ENCODE data around the gene C16orf96. TPM values are rescaled to one million over a fixed set of nuclear protein-coding genes. Genes with fewer than 3 reads are reported as not detected.

C16orf96 gene
- total RNA-seq, 1 experiment from 2014 or later: not detected

GRCh38 chr16:4615384-4616046 lies 59.4 kb downstream of the C16orf96 start:
- Histone ChIP-seq H3K27ac (peak overlapping the region; percentile 66), H3K36me3 (peaks cover 16% of the 10 kb centered on the region), H3K9me3 (replicated peaks) (peaks cover 4% of the 10 kb centered on the region; the same call in 1 of the 2 replicates), H3K4me1 (replicated peaks) (peaks cover 32% of the 10 kb centered on the region), H3K4me3 (peak overlapping the region; percentile 97; the same call in 1 of the 2 replicates), H3K27me3 (replicated peaks) (no peaks in the 10 kb centered on the region)
- DNase-seq (ENCODE audit: low read depth in 1 of 2, low spot score in 2 of 2): no peak

- Histone ChIP-seq H3K27me3 (replicated peaks) (no peaks in the 10 kb centered on the region), H3K9me3 (replicated peaks) (peaks cover 4% of the 10 kb centered on the region; the same call in 1 of the 2 replicates), H3K27ac (peak overlapping the region; percentile 60), H3K4me3 (peak overlapping the region; percentile 29), H3K36me3 (peaks cover 14% of the 10 kb centered on the region), H3K4me1 (replicated peaks) (peaks cover 32% of the 10 kb centered on the region)
- DNase-seq (ENCODE audit: low read depth in 1 of 2, low spot score in 2 of 2): peak; percentile 94 to 100
Measured at GRCh38 chr16:4616047-4616811, 60.1 kb downstream of the C16orf96 start.

- H3K4me1 ChIP-seq (replicated peaks): peaks cover 32% of the 10 kb centered on the region
- H3K27ac ChIP-seq: no peak overlapping the region
- no peaks in the 10 kb centered on the region for H3K27me3 ChIP-seq (replicated peaks)
- peaks cover 4% of the 10 kb centered on the region; the same call in 1 of the 2 replicates for H3K9me3 ChIP-seq (replicated peaks)
- H3K36me3 ChIP-seq: peaks cover 13% of the 10 kb centered on the region
- DNase-seq (ENCODE audit: low read depth in 1 of 2, low spot score in 2 of 2): no peak
- H3K4me3 ChIP-seq: no peak overlapping the region
Measured at GRCh38 chr16:4617880-4618279, 61.7 kb downstream of the C16orf96 start.

- no peak overlapping the region for H3K4me3 ChIP-seq
- no peaks in the 10 kb centered on the region for H3K27me3 ChIP-seq (replicated peaks)
- no peak for DNase-seq (ENCODE audit: low read depth in 1 of 2, low spot score in 2 of 2)
- H3K27ac ChIP-seq: no peak overlapping the region
- peaks cover 8% of the 10 kb centered on the region for H3K36me3 ChIP-seq
- H3K9me3 ChIP-seq (replicated peaks): peaks cover 3% of the 10 kb centered on the region; the same call in 1 of the 2 replicates
- H3K4me1 ChIP-seq (replicated peaks): peaks cover 23% of the 10 kb centered on the region
Measured at GRCh38 chr16:4618645-4619418, 62.7 kb downstream of the C16orf96 start.

GRCh38 chr16:4623593-4623992 lies 67.5 kb downstream of the C16orf96 start:
- peaks cover 17% of the 10 kb centered on the region; the same call in 1 of the 2 replicates for H3K36me3 ChIP-seq
- DNase-seq (ENCODE audit: low read depth in 1 of 2, low spot score in 2 of 2): no peak
- peaks cover 9% of the 10 kb centered on the region for H3K4me1 ChIP-seq (replicated peaks)
- no peak overlapping the region for H3K27ac ChIP-seq
- H3K4me3 ChIP-seq: no peak overlapping the region
- no peaks in the 10 kb centered on the region for H3K27me3 ChIP-seq (replicated peaks)
- H3K9me3 ChIP-seq (replicated peaks): no peaks in the 10 kb centered on the region

- DNase-seq (ENCODE audit: low read depth in 1 of 2, low spot score in 2 of 2): peak; percentile 97 to 98
- H3K27me3 ChIP-seq (replicated peaks): no peaks in the 10 kb centered on the region
- H3K9me3 ChIP-seq (replicated peaks): no peaks in the 10 kb centered on the region
- peaks cover 9% of the 10 kb centered on the region for H3K4me1 ChIP-seq (replicated peaks)
- peak within 1 kb of the TSS; percentile 93 for H3K4me3 ChIP-seq
- peaks cover 17% of the 10 kb centered on the region; the same call in 1 of the 2 replicates for H3K36me3 ChIP-seq
- peak within 1 kb of the TSS; percentile 79 for H3K27ac ChIP-seq
Measured at GRCh38 chr16:4624015-4624826, 68.1 kb downstream of the C16orf96 start, which contains the start of gene MGRN1. Gene MGRN1, plus strand, starts transcription at chr16:4624826. Its CDS starts 135 bp downstream, at chr16:4624961.

GRCh38 chr16:4624827-4625559 lies 68.9 kb downstream of the C16orf96 start:
- Histone ChIP-seq H3K4me3 (peak overlapping the region; percentile 93), H3K9me3 (replicated peaks) (no peaks in the 10 kb centered on the region), H3K4me1 (replicated peaks) (peaks cover 9% of the 10 kb centered on the region), H3K27ac (peak overlapping the region; percentile 79), H3K27me3 (replicated peaks) (no peaks in the 10 kb centered on the region), H3K36me3 (peaks cover 17% of the 10 kb centered on the region; the same call in 1 of the 2 replicates)
- DNase-seq (ENCODE audit: low read depth in 1 of 2, low spot score in 2 of 2): peak; percentile 73 to 76

GRCh38 chr16:4625560-4626159 lies 69.5 kb downstream of the C16orf96 start:
- Histone ChIP-seq H3K9me3 (replicated peaks) (no peaks in the 10 kb centered on the region), H3K36me3 (peaks cover 17% of the 10 kb centered on the region; the same call in 1 of the 2 replicates), H3K4me1 (replicated peaks) (peaks cover 9% of the 10 kb centered on the region), H3K27me3 (replicated peaks) (no peaks in the 10 kb centered on the region), H3K27ac (peak overlapping the region; percentile 79), H3K4me3 (peak overlapping the region; percentile 93)
- peak; percentile 36 to 64 for DNase-seq (ENCODE audit: low read depth in 1 of 2, low spot score in 2 of 2)

GRCh38 chr16:4626396-4626795 lies 70.3 kb downstream of the C16orf96 start:
- Histone ChIP-seq H3K4me3 (peak overlapping the region; percentile 93; the same call in 1 of the 2 replicates), H3K4me1 (replicated peaks) (peaks cover 9% of the 10 kb centered on the region), H3K27me3 (replicated peaks) (no peaks in the 10 kb centered on the region), H3K9me3 (replicated peaks) (0 out of 2 replicates have a peak, but pooled peaks cover 3% of the 10 kb centered on the region), H3K27ac (0 out of 2 replicates have a peak overlapping the region, but pooled peaks have one; percentile 79), H3K36me3 (peaks cover 19% of the 10 kb centered on the region; the same call in 1 of the 2 replicates)
- peak in 1 of 2 experiments; percentile 41 for DNase-seq (ENCODE audit: low read depth in 1 of 2, low spot score in 2 of 2)

GRCh38 chr16:4628283-4628682 lies 72.1 kb downstream of the C16orf96 start:
- Histone ChIP-seq H3K36me3 (peaks cover 24% of the 10 kb centered on the region; the same call in 1 of the 2 replicates), H3K4me3 (no peak overlapping the region), H3K4me1 (replicated peaks) (peaks cover 9% of the 10 kb centered on the region), H3K27ac (no peak overlapping the region), H3K9me3 (replicated peaks) (0 out of 2 replicates have a peak, but pooled peaks cover 4% of the 10 kb centered on the region), H3K27me3 (replicated peaks) (no peaks in the 10 kb centered on the region)
- DNase-seq (ENCODE audit: low read depth in 1 of 2, low spot score in 2 of 2): no peak

- no peak for DNase-seq (ENCODE audit: low read depth in 1 of 2, low spot score in 2 of 2)
- H3K4me1 ChIP-seq (replicated peaks): peaks cover under 1% of the 10 kb centered on the region
- H3K9me3 ChIP-seq (replicated peaks): 0 out of 2 replicates have a peak, but pooled peaks cover 4% of the 10 kb centered on the region
Measured at GRCh38 chr16:4631444-4631843, 75.3 kb downstream of the C16orf96 start.

More at GRCh38 chr16:4631444-4631843, 75.3 kb downstream of the C16orf96 start:
- H3K27ac ChIP-seq: no peak overlapping the region
- H3K4me3 ChIP-seq: no peak overlapping the region
- H3K27me3 ChIP-seq (replicated peaks): no peaks in the 10 kb centered on the region
- peaks cover 23% of the 10 kb centered on the region for H3K36me3 ChIP-seq
